Nephron progenitor cell (in vitro differentiated cells): ENCODE data around the gene CTNNA2.

Experiments used
- DNase-seq: peaks from one replicate; pipeline ENCODE4 v3.0.0; 2021
- H3K27ac Mint-ChIP-seq: 2 replicates; pipeline ENCODE4 v1.8.0; 2021; ENCODE audit warnings: mild to moderate bottlenecking, moderate library complexity, mixed read lengths
- H3K27me3 Mint-ChIP-seq: 2 replicates; pipeline ENCODE4 v1.8.0; 2021; ENCODE audit warnings: mild to moderate bottlenecking, low read depth, mixed read lengths; ENCODE audit not compliant: poor library complexity
- H3K36me3 Mint-ChIP-seq: 2 replicates; pipeline ENCODE4 v1.8.0; 2021; ENCODE audit warnings: low read depth, mixed read lengths
- H3K4me1 Mint-ChIP-seq: 2 replicates; pipeline ENCODE4 v1.8.0; 2021; ENCODE audit warnings: mixed read lengths
- H3K4me3 Mint-ChIP-seq: 2 replicates; pipeline ENCODE4 v1.8.0; 2021; ENCODE audit warnings: mild to moderate bottlenecking, moderate library complexity, mixed read lengths
- H3K9me3 Mint-ChIP-seq: 2 replicates; pipeline ENCODE4 v1.8.0; 2021; ENCODE audit warnings: mild to moderate bottlenecking, moderate library complexity, mixed read lengths
- CTCF ChIP-seq: fragments of 200-600 bp; sonication (generic); IDR thresholded peaks from 2 replicates; pipeline ENCODE4 v1.5.0; 2021; ENCODE audit warnings: antibody characterized with exemption

Gene CTNNA2

GRCh38 chr2:79966369-79966768 is 453.5 kb downstream of the CTNNA2 start:
- Mint-ChIP-seq H3K27ac (no peak overlapping the region), H3K36me3 (no peaks in the 10 kb centered on the region), H3K4me3 (no peak overlapping the region), H3K4me1 (peaks cover 20% of the 10 kb centered on the region), H3K9me3 (no peaks in the 10 kb centered on the region), H3K27me3 (peaks cover 4% of the 10 kb centered on the region)
- DNase-seq = no peak
- TF ChIP-seq CTCF = no peak

- DNase-seq = no peak
- Mint-ChIP-seq H3K4me3 (no peak overlapping the region), H3K27ac (no peak overlapping the region), H3K4me1 (peaks cover 20% of the 10 kb centered on the region), H3K9me3 (no peaks in the 10 kb centered on the region), H3K27me3 (peaks cover 4% of the 10 kb centered on the region), H3K36me3 (no peaks in the 10 kb centered on the region)
- TF ChIP-seq CTCF = no peak
These were observed 454.0 kb downstream of the CTNNA2 start for GRCh38 chr2:79966882-79967281.

GRCh38 chr2:79971807-79972206 is 459.0 kb downstream of the CTNNA2 start:
- Mint-ChIP-seq H3K4me1 (peaks cover 26% of the 10 kb centered on the region), H3K27ac (no peak overlapping the region), H3K4me3 (no peak overlapping the region), H3K9me3 (no peaks in the 10 kb centered on the region), H3K36me3 (no peaks in the 10 kb centered on the region), H3K27me3 (peaks cover 7% of the 10 kb centered on the region)
- DNase-seq = no peak
- TF ChIP-seq CTCF = no peak

GRCh38 chr2:79972661-79973060 is 459.8 kb downstream of the CTNNA2 start:
- Mint-ChIP-seq H3K27ac (no peak overlapping the region), H3K27me3 (peaks cover 4% of the 10 kb centered on the region), H3K36me3 (no peaks in the 10 kb centered on the region), H3K4me3 (no peak overlapping the region), H3K4me1 (peaks cover 21% of the 10 kb centered on the region), H3K9me3 (no peaks in the 10 kb centered on the region)
- TF ChIP-seq CTCF = no peak
- no peak for DNase-seq

GRCh38 chr2:79975791-79976565 is 463.1 kb downstream of the CTNNA2 start:
- H3K36me3 Mint-ChIP-seq = no peaks in the 10 kb centered on the region
- H3K4me1 Mint-ChIP-seq = peaks cover 21% of the 10 kb centered on the region
- no peak for TF ChIP-seq CTCF
- no peak overlapping the region for H3K4me3 Mint-ChIP-seq
- no peak overlapping the region for H3K27ac Mint-ChIP-seq
- DNase-seq = no peak
- H3K9me3 Mint-ChIP-seq = no peaks in the 10 kb centered on the region
- H3K27me3 Mint-ChIP-seq = peaks cover 3% of the 10 kb centered on the region

GRCh38 chr2:79977792-79978191 is 464.9 kb downstream of the CTNNA2 start:
- Mint-ChIP-seq H3K27ac (no peak overlapping the region), H3K36me3 (no peaks in the 10 kb centered on the region), H3K27me3 (no peaks in the 10 kb centered on the region), H3K9me3 (no peaks in the 10 kb centered on the region), H3K4me1 (peaks cover 15% of the 10 kb centered on the region), H3K4me3 (no peak overlapping the region)
- DNase-seq = no peak
- TF ChIP-seq CTCF = no peak
